B cell (primary cell): ENCODE measurements around the gene CCDC175. TPM values are rescaled to one million over a fixed set of nuclear protein-coding genes. Genes with fewer than 3 reads are reported as not detected.

Experiments used
- ATAC-seq: fragments of 200-7000 bp; cut with Tn5 transposase; one replicate; pipeline ENCODE4 v1.10.0; 2021; ENCODE audit warnings: low read depth, mild to moderate bottlenecking, moderate number of reproducible peaks, moderate library complexity
- CTCF ChIA-PET: fragments of 350-600 bp; sonication (Branson Sonifier 250); formaldehyde crosslinking; loops from one replicate; lab custom pipeline; 2021; ENCODE audit warnings: antibody characterized with exemption, inconsistent platforms; lab: Charles Lee
- POLR2A ChIA-PET: fragments of 350-600 bp; sonication (Branson Sonifier 250); formaldehyde crosslinking; loops from one replicate; lab custom pipeline; 2021; ENCODE audit warnings: antibody characterized with exemption; lab: Charles Lee
- DNase-seq: peaks from one replicate; pipeline ENCODE4 v3.0.0; 2013
- H2AFZ ChIP-seq: 2 replicates; pipeline ENCODE4 v1.6.1; 2012; ENCODE audit warnings: mild to moderate bottlenecking, low read depth, low read length; ENCODE audit not compliant: insufficient read depth, poor library complexity, severe bottlenecking
- H3K27ac ChIP-seq, 2 donors: 1 replicate in 1 of 2; 2 replicates in 1 of 2; pipeline ENCODE4 v1.5.1; 2012 to 2013; ENCODE audit warnings: low read length in 2 of 2, mild to moderate bottlenecking in 2 of 2, moderate library complexity in 1 of 2
- H3K27me3 ChIP-seq, 4 experiments: fragments of 200-600 bp in 1 of 4; sonication (generic) in 1 of 4; replicated peaks in 1 of 4; 1 replicate in 2 of 4; 2 replicates in 2 of 4; pipeline versions ENCODE4 v1.6.1 to v1.7.0; 2013 to 2016; ENCODE audit warnings: low read length in 3 of 4, mild to moderate bottlenecking in 2 of 4, mixed read lengths in 1 of 4, moderate library complexity in 1 of 4; ENCODE audit not compliant: insufficient read depth in 4 of 4, control insufficient read depth in 3 of 4; ENCODE audit errors: control extremely low read depth in 1 of 4
- H3K36me3 ChIP-seq, 2 experiments: replicated peaks in 1 of 2; 1 replicate in 1 of 2; 2 replicates in 1 of 2; pipeline versions ENCODE4 v1.6.1 to v1.7.1; 2013; ENCODE audit warnings: low read length in 1 of 2; ENCODE audit not compliant: insufficient read depth in 2 of 2, control insufficient read depth in 1 of 2; ENCODE audit errors: control extremely low read depth in 1 of 2, extremely low read depth in 1 of 2
- H3K4me1 ChIP-seq, 2 donors: fragments of 200-600 bp in 1 of 2; sonication (generic) in 1 of 2; 1 replicate in 1 of 2; 2 replicates in 1 of 2; pipeline versions ENCODE4 v1.5.1 to v1.6.1; 2013 to 2017; ENCODE audit warnings: low read length in 2 of 2; ENCODE audit not compliant: control insufficient read depth in 2 of 2, insufficient read depth in 2 of 2
- H3K4me2 ChIP-seq: replicated peaks from 2 replicates; pipeline ENCODE3; 2012; ENCODE audit warnings: mild to moderate bottlenecking, low read depth, low read length; ENCODE audit not compliant: poor library complexity, severe bottlenecking
- H3K4me3 ChIP-seq, 5 experiments: fragments of 200-600 bp in 1 of 5; sonication (generic) in 1 of 5; 1 replicate in 3 of 5; 2 replicates in 2 of 5; pipeline versions ENCODE4 v1.5.1 to v1.7.0; 2011 to 2016; ENCODE audit warnings: low read length in 4 of 5, mild to moderate bottlenecking in 4 of 5, low read depth in 2 of 5, control low read depth in 1 of 5, moderate library complexity in 1 of 5; ENCODE audit not compliant: insufficient read depth in 1 of 5; ENCODE audit errors: control extremely low read depth in 1 of 5, extremely low read depth in 1 of 5
- H3K79me2 ChIP-seq: fragments of 200-600 bp; sonication (generic); one replicate; pipeline ENCODE4 v1.6.0; 2016; ENCODE audit warnings: low read length; ENCODE audit not compliant: control insufficient read depth, insufficient read depth
- H3K9ac ChIP-seq: fragments of 200-600 bp; sonication (generic); 2 replicates; pipeline ENCODE4 v1.6.1; 2017; ENCODE audit warnings: mild to moderate bottlenecking, low read length, moderate library complexity
- H3K9me3 ChIP-seq, 3 donors: one replicate each; pipeline versions ENCODE4 v1.6.1 to v1.7.1; 2013; ENCODE audit warnings: low read length in 2 of 3; ENCODE audit not compliant: control insufficient read depth in 2 of 3, insufficient read depth in 1 of 3; ENCODE audit errors: control extremely low read depth in 1 of 3
- H4K20me1 ChIP-seq: 2 replicates; pipeline ENCODE4 v1.6.0; 2012; ENCODE audit warnings: mild to moderate bottlenecking, low read length; ENCODE audit not compliant: insufficient read depth, control insufficient read depth, poor library complexity, severe bottlenecking
- H3K27ac Mint-ChIP-seq: one replicate; pipeline ENCODE4 v1.8.0; 2021; ENCODE audit warnings: mixed read lengths
- H3K27me3 Mint-ChIP-seq: one replicate; pipeline ENCODE4 v1.8.0; 2021; ENCODE audit warnings: mixed read lengths
- H3K4me1 Mint-ChIP-seq: one replicate; pipeline ENCODE4 v1.8.0; 2021; ENCODE audit warnings: mixed read lengths
- H3K4me3 Mint-ChIP-seq: one replicate; pipeline ENCODE4 v1.8.0; 2021; ENCODE audit warnings: mixed read lengths
- H3K9me3 Mint-ChIP-seq: one replicate; pipeline ENCODE4 v1.8.0; 2022; ENCODE audit warnings: mixed read lengths; ENCODE audit not compliant: insufficient read depth
- CTCF ChIP-seq: fragments of 200-600 bp; IDR thresholded peaks from one replicate; pipeline ENCODE4 v1.8.0; 2022; ENCODE audit warnings: antibody characterized with exemption, mild to moderate bottlenecking
- EZH2 ChIP-seq: IDR thresholded peaks from 2 replicates; pipeline ENCODE4 v1.6.1; 2012; ENCODE audit warnings: borderline replicate concordance, low read depth, mild to moderate bottlenecking, moderate library complexity, low read length; ENCODE audit not compliant: insufficient read depth, poor library complexity, severe bottlenecking
- WGBS: methylation state at CpG from one replicate; pipeline ENCODE4 v1.1.5; 2013; ENCODE audit warnings: missing lambda C conversion rate; ENCODE audit not compliant: insufficient coverage; 5-methylcytosine and 5-hydroxymethylcytosine counted together
- intact Hi-C: fragments of 100-400 bp; cut with micrococcal nuclease; formaldehyde crosslinking; loops from one replicate; pipeline ENCODE4 v1.10.0; 2022
- polyA plus RNA-seq: library from polyadenylated mRNA; depleted of rRNA; stranded (reverse); fragments of >200 nt; gene quantifications from 2 replicates; pipeline ENCODE4 v1.2.3, GENCODE V29; 2012
- total RNA-seq, 2 donors: library from RNA; stranded (reverse); fragments of 120-200 nt in 1 of 2; gene quantifications; 1 replicate in 1 of 2; 2 replicates in 1 of 2; pipeline versions ENCODE4 v1.2.3 to v1.2.4, GENCODE V29; 2013 to 2022

Gene CCDC175
- total and polyA plus RNA-seq, 2 donors (not counting 1 experiment from before 2014, with no cell fraction given), result not detected

- peak overlapping the region; percentile 74 for H2AFZ ChIP-seq
- under 1% methylated on average over 105 of the region's 105 CpGs for WGBS
- no peak for TF ChIP-seq EZH2
- TF ChIP-seq CTCF, result no peak
- no peak overlapping the region for H3K27ac ChIP-seq
- H3K4me1 ChIP-seq, result peaks cover 12% of the 10 kb centered on the region in 2 donors
- H3K4me3 ChIP-seq, result peak overlapping the region in 4 of 5 experiments; percentile 37 to 70 (median 60)
- H3K27me3 ChIP-seq, result peaks cover 0 to 6% (median 6%) of the 10 kb centered on the region in 4 experiments
- Mint-ChIP-seq H3K27ac (peak overlapping the region; percentile 89), H3K4me1 (peaks cover 18% of the 10 kb centered on the region), H3K9me3 (no peaks in the 10 kb centered on the region), H3K27me3 (no peaks in the 10 kb centered on the region), H3K4me3 (peak overlapping the region; percentile 94)
- POLR2A ChIA-PET, result interaction anchor here (3.3 kb wide), 1 partner anchor 19 kb away, joined by 12 read pairs; the partner anchor contains the start of genes JKAMP and L3HYPDH
- ATAC-seq (peak; percentile 76), DNase-seq (peak; percentile 77)
- intact Hi-C loops, result loop anchor here (1.0 to 5.0 kb wide), 3 partner anchors 20 to 827 kb away; partner anchors contain the start of genes DAAM1, DACT1, JKAMP and L3HYPDH
- H3K79me2 ChIP-seq, result no peaks in the 10 kb centered on the region
- no peaks in the 10 kb centered on the region for H4K20me1 ChIP-seq
- peaks cover 0 to 2% of the 10 kb centered on the region in 2 experiments for H3K36me3 ChIP-seq
- peak overlapping the region; percentile 96 for H3K4me2 ChIP-seq
- CTCF ChIA-PET, result interaction anchor here (0.7 to 4.7 kb wide), 5 partner anchors 18 to 500 kb away, joined by 3 to 35 read pairs (median 6); partner anchors contain the start of genes JKAMP and L3HYPDH
- H3K9me3 ChIP-seq, result no peaks in the 10 kb centered on the region
- peak overlapping the region; percentile 73 for H3K9ac ChIP-seq
Measured at GRCh38 chr14:59464486-59465315, 111.9 kb downstream of the CCDC175 start.
